NT2/D1 (cell line): ENCODE measurements around the gene LARP1.

Experiments
- SUZ12 ChIP-seq: IDR thresholded peaks from 2 replicates; pipeline ENCODE4 v1.6.1; 2011; ENCODE audit not compliant: insufficient read length, insufficient read depth; ENCODE audit errors: extremely low read depth
- YY1 ChIP-seq: IDR thresholded peaks from 2 replicates; pipeline ENCODE4 v1.6.1; 2011; ENCODE audit not compliant: insufficient read length, insufficient read depth
- ZNF274 ChIP-seq: IDR thresholded peaks from 2 replicates; pipeline ENCODE4 v1.6.1; 2011; ENCODE audit warnings: mild to moderate bottlenecking, low read depth, low read length

DNA sequence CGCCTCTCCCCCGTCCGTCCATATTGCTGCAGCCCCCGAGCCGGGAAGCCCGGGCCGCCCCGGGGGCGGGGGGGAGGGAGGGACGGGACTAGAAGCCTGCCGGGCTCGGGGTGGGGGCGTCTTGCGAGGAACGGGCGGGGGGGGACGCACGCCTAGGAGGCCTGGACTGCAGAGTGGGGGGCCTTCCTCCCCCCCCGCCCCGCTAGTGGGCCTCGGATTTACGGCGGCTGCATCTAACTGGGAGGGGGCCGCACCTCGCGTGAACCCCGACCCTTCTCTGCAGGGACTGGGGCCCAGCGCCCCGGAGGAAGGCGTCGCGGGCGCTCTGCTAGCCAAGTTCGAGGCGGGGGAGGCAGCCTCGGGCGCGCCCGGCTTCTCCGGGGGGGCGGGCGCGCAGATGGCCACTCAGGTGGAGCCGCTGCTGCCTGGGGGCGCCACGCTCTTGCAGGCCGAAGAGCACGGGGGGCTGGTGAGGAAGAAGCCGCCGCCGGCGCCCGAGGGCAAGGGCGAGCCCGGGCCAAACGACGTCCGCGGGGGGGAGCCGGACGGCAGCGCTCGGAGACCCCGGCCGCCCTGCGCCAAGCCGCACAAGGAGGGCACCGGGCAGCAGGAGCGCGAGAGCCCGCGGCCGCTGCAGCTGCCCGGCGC lies at the start of gene LARP1:
- no peak for TF ChIP-seq ZNF274
- no peak for TF ChIP-seq YY1
- no peak for TF ChIP-seq SUZ12
